GM19467 (cell line): ENCODE data around the gene CSTA.
"Not testable (repeated sequence)": the region's sequence is repeated elsewhere in the genome, so short reads cannot be mapped to it uniquely, and the experiment has no call there.

Experiments used
- ATAC-seq: cut with Tn5 transposase; IDR thresholded peaks from one replicate; pipeline ENCODE4 v1.9.1; 2021; ENCODE audit warnings: mild to moderate bottlenecking, moderate library complexity; ENCODE audit not compliant: unreplicated experiment

The CSTA gene

DNA sequence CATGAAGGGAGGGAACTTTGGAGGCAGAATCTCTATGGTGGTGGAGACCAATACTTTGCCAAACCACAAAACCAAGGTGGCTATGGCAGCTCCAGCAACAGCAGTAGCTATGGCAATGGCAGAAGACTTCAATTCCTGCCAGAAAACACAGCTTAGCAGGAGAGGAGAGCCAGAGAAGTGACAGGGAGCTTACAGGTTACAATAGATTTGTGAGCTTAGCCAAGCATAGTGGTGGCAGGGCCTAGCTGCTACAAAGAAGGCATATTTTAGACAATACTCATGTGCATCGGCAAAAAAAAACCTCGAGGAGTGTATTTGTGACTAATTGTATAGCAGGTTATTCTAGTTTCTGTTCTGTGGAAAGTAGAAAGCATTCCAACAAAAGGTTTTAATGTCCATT is 6.4 kb upstream of the CSTA start:
- no peak for ATAC-seq

DNA sequence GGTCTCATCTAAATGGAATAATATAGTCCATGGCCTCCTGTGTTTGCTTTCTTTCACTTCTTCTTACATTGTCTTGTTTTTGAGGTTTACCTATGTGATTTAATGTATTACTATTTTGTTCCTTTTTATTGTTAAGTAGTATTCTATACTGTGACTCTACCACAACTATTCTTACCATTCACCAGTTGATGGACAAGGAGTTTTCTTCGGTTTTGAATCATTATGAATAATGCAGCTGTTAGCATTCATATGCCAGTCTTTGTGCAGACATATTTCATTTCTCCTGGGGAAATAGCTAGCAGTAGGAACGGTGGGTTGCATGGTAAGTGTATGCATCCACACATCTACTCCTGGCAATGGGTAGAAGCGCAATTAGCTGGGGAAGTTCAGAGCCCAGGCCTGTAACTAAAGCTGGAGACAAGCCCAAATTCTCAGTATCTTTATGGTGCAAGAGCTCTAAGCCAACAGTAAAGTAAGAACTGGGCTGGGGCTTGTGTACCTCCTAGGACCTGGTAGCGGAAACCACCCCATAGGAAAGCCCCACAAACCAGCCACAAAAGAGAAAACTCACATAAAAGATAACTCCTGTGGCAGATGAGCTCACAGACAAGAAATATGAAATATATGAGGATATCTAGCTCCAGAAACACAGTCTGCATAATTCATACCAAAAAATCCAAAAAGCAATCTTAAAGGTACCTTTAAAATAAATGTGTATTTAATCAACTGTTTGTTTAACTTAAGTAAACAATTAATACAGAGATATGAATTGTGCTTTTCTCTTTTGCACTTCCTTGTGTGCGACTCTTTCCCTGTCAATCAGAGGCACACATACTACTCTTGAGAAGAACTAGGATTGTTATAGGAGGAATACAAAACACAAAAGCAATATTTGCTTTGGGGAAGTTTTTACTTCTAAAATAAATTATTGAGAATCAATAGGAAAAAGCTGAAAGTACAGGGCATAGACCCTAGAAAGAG is 2.7 kb upstream of the CSTA start:
- ATAC-seq, result no peak

DNA sequence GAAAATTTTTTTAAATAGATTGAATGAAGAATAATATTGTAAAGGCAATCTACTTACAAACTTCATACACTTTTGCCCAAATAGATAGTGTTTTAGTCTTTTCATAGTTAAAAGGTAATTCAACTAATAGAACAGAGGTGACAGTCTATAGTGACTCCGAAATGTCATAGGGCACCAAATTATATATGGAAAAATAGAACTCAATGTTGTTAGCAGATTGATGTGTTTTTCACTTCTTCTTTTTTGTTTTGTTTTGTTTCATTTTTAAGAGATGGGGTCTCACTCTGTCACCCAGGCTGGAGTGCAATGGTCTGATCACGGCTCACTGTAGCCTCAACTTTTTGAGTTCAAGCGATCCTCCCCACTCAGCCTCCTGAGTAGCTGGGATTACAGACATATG is 721 bp downstream of the CSTA start:
- ATAC-seq, result no peak

DNA sequence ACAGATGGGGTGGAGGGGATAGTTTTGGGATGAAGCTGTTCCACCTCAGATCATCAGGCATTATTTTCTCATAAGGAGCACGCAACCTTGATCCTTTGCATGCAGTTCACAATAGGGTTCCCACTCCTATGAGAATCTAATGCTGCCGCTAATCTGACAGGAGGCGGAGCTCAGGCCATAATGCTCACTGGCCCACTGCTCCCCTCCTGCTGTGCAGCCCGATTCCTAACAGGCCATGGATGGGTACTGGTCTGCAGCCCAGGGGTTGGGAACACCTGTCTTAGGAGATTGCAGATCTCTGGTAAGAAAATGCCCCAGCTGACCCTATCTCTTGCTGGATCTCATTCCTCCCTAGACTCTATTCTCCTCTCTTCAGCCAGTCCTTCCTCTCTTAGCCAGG is 6.8 kb downstream of the CSTA start:
- ATAC-seq, result no peak

DNA sequence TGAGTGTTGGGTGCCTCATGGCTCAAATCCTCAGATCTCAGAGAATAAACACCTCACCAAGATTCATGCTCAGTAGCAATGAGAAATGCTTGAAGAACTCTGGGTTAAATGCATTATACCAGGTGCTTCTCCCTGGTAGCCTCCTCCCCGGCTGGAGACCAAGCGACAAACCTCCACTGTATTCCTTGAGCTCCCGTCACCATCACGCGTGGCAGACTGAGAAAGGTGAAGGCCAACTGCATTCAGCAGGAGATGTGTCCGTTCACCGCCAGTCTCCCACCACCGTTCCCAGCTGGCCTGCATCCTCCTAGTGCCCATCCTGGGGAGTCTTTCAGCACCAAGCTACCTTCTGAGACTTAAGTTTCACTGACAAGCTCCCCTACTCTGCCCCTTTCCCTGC is 7.5 kb downstream of the CSTA start:
- ATAC-seq, result no peak

DNA sequence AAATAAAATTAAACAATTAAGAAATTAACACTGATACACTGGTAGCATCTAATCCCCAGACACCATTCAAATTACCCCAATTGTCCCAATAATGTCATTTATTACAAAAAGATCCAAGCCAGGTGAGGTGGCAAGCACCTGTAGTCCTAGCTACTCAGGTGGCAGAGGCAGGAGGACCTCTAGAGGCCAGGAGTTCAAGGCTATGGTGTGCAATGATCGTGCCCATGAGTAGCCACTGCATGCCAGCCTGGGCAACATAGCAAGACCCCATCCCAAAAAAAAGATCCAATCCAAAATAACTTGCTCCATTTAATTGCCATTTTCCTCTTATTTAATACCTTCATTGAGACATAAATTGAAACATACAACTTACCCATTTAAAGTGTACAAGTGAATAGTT is 17.8 kb downstream of the CSTA start:
- no peak for ATAC-seq

DNA sequence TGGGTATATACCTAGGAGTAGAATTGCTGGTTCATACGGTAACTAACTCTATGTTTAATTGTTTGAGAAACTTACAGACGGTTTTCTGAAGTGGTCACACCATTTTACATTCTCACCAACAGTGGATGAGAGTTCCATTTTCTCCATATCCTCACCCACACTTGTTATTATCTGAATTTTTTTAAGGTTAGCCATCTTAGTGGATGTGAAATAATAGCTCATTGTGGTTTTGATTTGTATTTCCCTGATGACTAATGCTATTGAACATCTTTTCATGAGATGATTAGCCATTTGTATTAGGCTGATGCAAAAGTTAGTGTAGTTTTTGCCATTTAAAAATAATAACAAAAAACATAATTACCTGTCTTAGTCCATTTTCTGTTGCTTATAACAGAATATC is 18.6 kb downstream of the CSTA start:
- no peak for ATAC-seq

DNA sequence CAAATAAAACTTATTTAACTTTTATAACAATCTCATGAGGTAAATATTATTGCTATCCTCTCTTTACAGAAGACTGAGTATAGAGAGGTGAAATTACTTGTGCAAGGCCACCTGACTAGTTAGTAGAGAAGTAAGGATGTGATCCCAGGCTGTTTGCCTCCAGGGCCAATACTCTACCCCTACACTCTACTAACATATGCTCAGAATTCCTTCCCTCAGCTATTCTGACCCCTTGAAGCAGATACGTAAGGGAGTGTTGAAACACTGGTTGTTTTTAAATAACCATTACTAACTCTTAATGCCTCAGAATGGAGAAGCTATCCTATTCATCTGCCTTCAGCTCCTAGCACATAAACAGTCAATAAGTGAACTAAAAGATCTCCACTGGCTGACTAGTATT is 24.1 kb downstream of the CSTA start:
- ATAC-seq, result no peak

DNA sequence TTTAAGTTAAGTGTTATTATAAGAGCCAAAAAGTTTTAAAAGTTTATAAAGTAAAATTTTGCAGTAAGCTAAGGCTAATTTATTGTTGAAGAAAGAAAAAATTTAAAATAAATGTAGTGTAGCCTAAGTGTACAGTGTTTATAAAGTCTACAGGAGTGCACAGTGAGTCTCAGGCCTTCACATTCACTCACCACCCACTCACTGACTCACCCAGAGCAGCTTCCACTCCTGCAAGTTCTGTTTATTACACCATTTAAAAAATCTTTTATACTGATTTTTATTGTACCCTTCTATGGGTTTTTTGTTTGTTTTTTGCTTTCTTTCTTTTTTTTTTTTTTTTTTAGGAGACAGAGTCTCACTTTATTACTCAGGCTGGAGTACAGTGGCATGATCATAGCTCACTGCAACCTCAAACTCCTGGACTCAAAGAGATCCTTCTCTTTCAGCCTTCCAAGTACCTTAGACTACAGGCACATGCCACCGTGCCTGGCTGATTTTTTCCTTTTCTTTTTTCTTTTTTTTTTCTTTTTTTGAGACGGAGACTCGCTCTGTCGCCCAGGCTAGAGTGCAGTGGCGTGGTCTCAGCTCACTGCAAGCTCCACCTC is 25.9 kb downstream of the CSTA start:
- ATAC-seq, result no peak

DNA sequence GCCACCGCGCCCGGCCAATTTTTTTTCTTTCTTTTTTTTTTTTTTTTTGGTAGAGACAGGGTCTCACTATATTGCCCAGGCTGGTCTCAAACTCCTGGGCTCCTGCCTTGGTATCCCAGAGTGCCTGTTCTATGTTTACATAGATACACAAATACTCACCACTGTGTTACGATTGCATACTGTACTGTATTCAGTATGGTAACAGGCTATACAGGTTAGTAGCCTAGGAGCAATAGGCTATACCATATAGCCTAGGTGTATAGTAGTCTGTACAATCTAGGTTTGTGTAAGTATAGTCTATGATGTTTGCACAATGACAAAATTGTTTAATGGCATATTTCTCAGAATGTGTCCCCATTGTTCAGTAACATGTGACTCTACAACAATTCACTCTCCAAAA is 26.6 kb downstream of the CSTA start:
- no peak for ATAC-seq

DNA sequence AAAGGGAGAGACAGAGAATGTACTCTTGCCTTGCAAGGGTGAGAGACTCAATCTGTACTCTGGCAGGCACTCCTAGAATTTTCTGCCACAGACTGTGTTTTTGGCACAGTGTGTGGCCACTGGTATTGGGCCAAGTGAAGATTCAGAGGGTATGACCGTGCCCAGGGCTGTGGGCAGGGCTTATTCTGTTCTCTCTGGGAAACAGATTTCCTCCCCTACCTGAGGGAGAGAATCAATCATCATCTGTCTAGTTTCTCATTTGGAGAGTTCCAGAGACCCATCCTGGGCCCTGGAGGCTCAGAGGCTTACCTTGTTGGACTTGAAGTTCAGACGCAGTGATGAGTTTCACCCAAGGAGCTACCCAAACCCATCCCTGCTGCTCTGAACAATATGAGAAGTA is 28.2 kb downstream of the CSTA start:
- no peak for ATAC-seq

DNA sequence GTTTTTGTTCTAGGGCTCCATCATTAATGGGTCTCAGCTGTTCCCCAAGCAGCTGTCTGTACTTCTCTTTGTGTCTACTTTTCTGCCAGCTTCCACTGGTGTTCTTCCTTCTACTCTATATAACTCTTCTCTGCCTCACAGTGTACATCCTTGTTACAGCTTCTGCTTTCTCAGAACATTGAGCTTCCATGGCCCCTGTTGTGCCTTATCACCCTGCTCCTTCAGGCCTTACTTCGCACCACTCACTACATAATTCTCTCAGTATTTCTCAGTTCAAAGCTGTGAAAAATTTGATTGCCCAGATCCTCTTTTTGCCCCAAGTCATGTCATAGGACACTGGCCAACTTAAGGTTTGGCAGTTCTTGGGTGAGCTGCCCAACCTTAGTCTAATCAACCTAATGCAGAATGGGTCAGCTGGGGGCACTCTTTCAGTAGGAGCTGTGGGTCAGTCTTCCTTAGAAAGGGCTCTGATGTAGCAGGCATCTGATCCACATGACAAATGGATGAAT is 28.9 kb downstream of the CSTA start:
- no peak for ATAC-seq

DNA sequence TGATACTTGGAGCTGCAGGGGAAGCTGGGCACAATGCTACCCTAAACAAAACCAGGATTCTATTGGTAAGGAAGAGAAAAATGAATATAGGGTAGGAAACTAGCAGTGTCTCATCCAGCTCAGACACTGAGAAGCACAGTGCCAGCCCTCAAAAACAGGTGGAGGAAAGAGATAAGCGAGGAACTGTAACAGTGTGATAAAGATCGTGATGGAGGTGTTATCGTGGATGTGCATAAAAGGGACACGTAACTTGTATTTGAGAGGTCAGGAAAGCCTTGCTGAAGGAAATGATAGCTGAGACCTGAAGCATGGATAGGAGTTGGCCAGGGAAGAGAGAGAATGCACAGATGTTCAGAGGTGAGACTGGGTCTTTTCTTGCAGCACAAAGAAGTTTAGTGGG is 30.6 kb downstream of the CSTA start:
- ATAC-seq, result no peak

DNA sequence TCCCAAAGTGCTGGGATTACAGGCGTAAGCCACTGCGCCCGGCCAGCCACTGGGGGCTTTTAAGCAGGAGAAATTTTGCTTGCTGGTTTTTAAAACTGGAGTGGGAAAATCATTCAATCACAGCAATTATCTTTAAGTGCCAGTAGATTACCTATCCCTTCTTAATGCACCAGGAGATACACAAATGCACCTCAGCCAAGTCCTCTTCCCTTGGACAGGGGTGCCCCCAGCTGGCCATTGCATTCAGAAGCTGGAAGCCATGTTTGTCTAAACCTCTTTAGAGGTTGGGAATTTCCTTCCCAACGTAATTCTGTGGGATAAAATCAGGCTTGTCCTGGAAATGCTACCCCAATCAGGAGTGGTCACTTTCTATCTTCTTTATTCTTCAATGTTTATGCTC is 31.4 kb downstream of the CSTA start:
- no peak for ATAC-seq

DNA sequence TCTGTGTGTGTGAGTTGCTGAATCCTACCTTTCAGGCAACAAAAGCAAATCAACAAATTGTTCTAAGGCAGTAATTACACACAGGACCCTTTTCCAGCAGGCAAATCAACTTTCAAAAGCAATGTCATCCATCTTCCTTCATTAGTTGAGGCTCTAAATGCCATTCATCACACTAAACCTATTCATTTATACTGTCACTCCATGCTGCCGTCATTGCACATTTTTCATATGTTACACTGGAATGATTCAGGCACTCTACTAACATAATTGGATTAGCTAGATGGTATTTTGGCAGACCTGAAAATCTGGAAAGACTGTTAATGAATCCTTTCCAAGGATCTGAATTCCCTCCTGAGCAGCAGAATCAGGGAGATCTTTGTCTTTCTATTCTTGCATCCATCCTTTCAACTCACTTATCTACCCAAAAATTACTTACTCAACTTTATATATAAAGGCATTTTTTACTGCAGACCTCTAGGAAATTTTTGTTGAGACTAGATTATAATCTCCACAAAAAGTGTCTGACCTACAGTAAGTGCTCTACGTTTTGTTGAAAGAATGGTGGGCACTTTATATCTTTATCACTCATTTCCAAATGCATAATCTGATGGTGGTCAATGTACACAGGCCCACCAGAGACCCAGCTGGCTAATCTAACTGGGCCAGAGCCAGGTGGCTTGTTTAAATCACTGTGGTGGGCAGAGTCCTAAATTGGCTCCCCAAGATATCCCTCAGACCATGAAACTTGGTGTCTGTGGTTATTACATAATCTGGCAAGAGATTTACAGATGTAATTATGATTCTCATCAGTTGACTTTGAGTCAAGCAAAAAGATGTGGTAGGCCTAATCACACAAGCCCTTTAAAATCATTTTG is 33.0 kb downstream of the CSTA start:
- no peak for ATAC-seq

DNA sequence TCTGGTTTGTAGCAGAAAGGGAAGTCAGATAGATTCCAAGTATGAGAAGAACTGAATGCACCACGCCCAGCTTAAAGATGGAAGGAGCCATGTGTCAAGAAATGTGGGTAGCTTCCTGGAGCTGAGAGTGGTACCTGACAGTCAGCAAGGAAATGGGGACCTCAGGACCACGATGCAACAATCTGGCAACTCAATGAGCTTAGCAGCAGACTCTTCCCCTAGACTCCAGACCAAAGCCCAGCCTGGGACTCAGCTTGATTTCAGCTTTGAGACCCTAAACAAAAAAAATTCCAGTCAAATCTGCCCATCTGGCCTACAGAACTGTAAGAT is 33.6 kb downstream of the CSTA start:
- ATAC-seq, result no peak

DNA sequence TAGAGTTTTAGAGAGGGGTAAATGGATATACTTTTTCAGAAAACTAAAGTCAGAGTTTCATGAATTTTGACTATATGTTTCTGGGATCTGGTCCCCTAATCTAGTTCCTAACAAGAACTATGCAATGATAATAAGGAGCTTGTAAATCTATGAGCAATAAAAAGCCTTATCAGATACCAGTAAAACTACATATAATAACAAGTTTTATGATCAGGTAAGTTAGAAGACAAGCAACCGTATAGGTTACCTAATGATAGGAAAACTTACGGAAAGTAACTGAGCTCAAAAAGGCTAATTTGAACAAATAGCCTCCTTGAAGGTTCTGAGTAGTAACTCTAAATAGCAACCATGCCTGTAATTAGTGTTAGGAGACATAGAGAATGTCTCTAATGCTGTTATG is 37.0 kb downstream of the CSTA start:
- no peak for ATAC-seq

DNA sequence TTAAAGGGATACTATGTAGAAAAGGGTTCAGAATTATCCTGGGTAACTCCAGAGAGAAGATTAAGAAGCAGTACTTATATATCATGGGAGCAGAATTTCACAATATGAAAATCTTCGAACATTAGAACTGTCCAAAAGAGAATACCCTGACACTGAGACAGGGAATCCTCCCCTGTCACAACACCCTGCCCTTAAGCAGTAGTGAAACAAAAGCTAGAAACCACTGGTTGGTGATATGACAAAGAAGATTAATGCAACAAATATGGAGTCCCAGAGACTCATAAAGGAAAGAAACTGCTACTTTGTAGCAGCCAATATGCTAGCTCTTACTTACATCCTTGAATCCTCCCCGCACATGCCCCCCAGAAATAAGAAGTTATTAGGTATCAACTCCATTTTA is 39.4 kb downstream of the CSTA start:
- ATAC-seq, result no peak

DNA sequence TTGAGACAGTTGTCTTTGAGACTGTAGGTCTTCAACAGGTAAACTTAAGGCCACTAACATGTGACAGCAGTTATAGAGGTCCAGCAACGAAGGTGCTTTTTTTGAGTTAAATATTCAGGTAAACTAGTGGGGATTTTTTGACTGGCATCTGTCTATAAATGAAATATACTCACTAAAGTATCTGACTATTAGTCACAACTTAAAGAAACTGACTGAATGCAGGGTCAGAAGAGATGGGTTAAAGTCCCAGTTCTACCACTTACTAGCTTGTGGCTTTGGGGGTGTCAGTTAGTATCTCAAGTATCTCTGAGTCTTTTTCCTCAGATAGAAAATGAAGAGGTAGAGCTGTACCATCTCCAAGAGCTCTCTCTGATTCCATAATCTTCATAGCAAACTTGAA is 40.0 kb downstream of the CSTA start:
- ATAC-seq, result no peak

DNA sequence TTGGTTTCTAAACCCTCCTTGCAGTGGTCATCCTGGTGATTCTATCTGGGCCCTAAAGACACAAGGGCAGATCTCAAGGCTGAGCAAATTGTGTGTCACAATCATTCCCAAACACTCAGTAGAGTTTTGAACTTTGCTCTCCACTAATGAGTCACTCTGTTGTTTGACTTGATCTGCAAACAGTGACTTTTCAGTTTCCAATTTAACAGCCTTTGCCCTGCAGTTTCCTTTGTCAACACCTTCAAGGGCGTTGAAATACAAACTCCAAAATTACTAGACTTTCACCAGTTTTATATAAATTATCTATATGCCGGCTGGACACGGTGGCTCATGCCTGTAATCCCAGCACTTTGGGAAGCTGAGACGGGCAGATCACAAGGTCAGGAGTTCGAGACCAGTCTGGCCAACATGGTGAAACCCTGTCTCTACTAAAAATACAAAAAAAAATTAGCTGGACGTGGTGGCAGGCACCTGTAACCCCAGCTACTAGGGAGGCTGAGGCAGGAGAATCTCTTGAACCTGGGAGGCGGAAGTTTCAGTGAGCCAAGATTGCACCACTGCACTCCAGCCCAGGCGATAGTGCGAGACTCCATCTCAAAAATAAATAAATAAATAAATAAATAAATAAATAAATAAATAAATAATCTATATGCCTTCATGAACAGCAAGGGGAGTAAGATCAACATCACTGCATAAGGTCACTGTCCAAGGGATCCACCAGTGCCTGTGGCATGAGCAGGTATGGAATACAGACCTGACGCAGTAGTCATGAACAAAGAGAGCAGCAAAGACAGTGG is 40.7 kb downstream of the CSTA start:
- ATAC-seq, result not testable (repeated sequence)

DNA sequence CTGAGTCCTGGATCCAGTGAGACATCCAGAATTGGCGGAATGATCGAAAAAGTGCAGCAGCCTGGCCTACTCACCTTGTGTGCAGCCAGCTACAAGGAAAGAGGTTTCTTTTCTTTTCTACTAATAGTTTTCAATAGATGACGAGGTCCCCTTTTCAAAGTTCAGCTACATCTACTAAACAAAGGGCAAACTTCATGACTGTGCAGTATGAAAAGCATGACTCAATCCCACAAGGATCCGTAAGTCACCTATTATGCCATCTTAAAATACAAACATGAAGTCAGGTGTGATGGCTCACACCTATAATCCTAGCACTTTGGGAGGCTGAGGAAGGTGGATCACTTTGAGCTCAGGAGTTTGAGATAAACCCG is 41.3 kb downstream of the CSTA start:
- no peak for ATAC-seq
